HG03039 (cell line): Measurements from ENCODE around the gene TTLL3.
"Not testable (repeated sequence)": the region's sequence is repeated elsewhere in the genome, so short reads cannot be mapped to it uniquely, and the experiment has no call there.

Experiments used
- ATAC-seq: cut with Tn5 transposase; IDR thresholded peaks from one replicate; pipeline ENCODE4 v1.9.1; 2021; ENCODE audit warnings: mild to moderate bottlenecking, moderate library complexity; ENCODE audit not compliant: unreplicated experiment

The TTLL3 gene

DNA sequence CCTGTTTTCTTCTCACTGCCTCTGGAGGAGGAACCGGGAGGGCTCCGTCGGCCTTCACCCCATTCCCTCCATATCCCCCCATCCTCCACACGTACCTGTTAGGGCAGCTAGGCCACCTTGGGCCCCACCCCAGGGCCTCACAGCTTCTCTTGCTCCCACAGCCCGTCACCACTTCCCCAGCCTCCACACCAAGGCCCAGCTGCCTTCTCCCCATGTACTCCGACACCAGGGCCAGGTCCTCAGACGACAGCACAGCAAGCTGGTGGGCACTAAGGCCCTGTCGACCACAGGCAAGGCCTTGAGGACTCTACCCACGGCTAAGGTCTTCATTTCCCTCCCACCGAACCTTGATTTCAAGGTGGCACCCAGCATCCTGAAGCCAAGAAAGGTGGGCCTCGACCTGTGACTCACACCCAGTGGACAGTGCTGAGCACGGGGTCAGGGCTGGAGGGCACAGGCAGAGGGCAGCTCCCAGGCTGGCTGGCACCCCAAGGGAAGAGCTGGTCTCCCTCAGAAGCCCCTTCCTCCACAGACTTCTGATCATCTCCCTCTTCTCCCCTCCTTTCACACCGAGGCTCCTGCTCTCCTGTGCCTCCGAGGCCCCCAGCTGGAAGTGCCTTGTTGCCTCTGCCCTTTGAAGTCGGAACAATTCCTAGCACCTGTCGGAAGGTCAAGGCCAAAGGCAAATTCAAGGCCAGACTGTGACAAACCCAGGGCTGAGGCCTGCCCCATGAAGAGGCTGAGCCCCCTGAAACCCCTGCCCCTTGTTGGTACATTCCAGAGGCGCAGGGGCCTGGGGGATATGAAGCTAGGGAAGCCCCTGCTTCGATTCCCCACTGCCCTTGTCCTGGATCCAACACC lies 24.7 kb downstream of the TTLL3 start:
- no peak for ATAC-seq

DNA sequence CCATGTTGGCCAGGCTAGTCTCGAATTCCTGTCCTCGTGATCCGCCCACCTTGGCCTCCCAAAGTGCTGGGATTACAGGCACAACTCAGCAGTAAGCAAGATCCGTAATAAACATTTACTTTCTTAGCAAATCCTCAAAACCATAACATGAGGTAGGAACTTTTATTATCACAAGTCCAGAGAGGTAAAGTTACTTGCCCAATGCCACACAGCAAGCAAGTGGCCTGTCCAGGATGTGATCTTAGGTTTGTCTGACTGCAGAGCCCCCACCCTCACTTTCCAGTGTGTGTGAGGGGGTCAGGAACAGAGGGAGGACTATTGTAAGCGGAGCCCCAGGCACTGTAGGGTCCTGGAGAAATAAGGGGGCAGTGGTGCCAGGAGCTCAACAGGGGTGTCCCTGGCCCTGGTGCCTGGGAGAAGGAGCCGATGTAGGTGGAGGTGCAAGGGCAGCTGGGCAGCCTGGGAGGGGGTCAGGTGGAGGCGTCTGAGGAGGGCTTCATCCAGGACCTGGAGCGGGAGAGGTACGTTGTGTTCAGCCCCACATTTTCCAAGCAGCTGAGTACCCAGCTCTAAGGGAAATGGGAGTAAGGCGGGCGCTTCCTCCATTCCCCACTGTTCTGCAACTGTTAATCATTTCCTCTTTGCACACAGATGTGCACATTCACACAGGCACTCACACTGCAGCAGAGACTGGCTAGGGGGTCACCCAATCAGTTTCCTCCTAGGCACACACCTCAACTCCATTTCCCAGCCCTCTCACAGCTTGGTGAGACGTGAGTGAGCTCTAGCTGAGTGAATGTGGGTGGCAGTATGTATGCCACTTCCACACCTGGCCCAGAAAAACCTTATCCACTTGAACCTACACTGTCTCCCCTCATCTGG lies 27.9 kb downstream of the TTLL3 start:
- no peak for ATAC-seq

DNA sequence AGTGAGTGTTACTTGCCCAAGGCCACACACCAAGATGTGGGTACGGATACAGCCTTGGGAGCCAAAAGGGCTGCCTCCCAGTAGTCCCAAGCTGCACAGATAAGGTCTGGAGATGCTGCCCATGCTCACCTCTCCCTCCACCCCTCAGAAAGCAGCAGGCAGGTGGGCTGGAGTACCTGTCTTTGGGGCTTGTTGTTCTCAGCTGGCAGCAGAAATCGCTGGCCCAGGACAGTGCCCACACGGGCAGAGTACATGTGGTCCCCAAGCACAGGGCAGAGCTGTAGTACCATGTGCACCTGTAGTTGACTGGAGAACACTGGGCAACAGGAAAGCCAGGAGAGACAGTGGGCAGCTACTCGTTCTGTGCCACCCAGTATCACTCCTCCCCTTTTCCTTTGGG lies 28.8 kb downstream of the TTLL3 start:
- no peak for ATAC-seq

DNA sequence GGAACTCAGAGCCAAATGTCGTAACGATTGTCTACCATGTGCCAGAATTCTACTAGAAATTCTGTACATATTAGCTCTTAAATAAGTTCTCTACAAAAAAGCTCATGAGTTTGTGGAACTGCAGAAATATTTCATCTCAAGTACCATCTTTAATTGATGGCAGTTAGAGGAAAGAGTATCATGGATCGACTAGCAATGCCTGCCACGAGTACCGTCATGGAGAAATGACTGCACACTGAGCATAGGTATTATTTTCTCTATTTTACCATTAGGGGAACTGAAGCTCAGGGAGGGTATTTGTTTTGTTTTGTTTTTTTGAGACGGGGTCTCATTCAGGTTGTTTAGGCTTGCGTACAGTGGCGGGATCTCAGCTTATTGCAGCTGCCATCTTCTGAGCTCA lies 31.0 kb downstream of the TTLL3 start:
- ATAC-seq, result no peak

DNA sequence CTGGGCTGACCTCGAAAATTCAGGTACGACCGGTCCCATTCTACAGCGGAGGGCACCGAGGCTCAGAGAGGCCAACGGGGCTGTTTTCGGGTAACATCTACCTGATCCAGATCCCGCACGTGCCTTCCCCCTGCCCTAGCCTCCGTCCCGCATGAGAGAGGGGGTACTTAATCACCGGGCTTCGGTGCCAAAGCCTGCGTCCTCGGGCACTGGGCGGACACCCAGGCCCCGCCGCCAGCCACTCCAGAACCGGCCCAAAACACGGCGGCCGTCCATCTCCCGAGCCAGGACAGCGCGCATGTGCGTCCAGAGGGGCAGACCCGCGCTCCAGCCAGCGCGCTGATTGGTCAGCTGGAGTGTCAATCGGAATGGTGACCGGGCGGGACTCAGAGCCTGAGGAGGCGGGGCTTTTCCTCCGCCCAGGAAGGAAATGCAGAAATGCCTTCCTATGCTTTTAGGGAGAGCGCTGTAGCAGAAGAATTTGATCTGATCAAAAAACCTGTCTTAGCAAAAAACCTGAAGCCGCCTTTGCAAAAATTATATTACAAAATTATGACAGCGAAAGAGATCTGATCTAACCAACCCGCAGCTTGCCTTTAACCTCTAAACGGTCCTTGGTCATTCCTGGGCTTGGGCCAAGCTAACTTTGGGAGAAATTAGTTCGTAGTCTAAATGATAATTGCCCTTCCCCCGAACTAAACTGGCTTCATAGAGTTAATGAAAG lies 33.8 kb downstream of the TTLL3 start, which contains the start of gene RPUSD3:
Gene RPUSD3 (minus strand): TSS at position 294 of the 724 bp plus-strand sequence. CDS start 18 bp downstream, at position 276.
- peak; percentile 98 for ATAC-seq

DNA sequence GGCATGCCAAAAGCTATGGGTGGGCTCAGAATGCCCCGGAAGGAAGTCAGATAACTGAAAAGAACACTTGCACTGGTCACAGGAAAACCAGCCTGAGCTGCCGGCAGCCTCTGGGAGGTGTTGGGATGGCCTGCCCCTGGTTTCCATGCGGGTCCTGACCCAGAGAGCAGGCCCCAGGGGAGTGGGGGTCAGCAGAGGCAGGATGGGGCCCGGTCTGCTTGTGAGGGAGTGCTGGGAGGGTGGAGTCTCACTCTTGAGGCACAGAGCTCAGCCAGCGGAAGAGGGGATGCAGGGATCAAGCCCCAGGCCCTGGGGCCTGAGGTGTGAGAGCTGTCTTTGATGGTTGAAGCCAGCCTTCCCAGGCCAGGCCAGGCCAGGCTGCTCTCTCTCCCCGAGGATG lies 36.2 kb downstream of the TTLL3 start:
- no peak for ATAC-seq

DNA sequence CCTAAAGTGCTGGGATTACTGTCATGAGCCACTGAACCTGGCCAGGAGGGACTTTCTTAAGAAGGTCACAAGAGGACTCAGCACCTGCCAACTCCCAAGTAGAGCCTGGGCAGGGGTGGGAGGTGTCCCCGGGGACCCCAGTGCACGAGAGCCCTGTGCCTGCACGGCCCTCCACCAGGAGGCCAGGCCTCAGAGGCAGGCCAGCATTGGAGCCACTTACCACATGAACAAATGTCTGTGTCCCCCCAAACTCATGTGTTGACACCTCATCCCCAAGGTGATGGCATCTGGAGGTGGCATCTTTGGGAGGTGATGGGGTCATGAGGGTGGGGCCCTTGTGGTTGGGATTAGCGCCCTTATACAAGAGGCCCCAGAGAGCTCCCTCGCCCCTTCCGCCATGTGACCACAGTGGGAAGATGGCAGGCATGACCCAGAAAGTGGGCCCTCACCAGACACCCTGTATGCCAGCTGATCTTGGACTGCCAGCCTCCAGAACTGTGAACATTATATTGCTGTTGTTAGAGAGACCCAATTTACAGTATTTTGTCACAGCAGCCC lies 36.9 kb downstream of the TTLL3 start:
- no peak for ATAC-seq

DNA sequence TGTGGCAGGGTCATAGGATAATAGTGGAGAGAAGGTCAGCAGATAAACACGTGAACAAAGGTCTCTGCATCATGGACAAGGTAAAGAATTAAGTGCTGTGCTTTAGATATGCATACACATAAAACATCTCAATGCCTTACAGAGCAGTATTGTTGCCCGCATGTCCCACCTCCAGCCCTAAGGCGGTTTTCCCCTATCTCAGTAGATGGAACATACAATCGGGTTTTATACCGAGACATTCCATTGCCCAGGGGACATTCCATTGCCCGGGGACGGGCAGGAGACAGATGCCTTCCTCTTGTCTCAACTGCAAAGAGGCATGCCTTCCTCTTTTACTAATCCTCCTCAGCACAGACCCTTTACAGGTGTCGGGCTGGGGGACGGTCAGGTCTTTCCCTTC lies 37.8 kb downstream of the TTLL3 start:
- not testable (repeated sequence) for ATAC-seq

DNA sequence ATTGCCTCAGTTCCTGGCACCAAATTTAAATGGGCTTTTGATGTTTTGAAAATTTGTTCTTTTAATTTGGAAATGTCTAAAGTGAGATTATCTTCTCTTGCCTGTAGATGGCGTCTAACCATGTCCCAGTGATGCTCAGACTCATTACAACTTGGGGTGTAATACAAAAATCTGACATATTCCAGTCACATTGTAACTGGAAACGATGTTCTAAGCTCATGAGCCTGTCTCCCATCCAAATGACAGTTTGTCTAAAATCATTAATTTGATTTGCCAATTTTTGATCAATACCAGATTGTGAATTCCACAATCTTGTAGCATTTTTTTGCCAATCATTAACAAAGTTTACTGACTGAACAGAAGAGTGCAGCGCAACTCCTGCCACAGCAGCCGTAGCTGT lies 38.8 kb downstream of the TTLL3 start:
- ATAC-seq, result not testable (repeated sequence)

DNA sequence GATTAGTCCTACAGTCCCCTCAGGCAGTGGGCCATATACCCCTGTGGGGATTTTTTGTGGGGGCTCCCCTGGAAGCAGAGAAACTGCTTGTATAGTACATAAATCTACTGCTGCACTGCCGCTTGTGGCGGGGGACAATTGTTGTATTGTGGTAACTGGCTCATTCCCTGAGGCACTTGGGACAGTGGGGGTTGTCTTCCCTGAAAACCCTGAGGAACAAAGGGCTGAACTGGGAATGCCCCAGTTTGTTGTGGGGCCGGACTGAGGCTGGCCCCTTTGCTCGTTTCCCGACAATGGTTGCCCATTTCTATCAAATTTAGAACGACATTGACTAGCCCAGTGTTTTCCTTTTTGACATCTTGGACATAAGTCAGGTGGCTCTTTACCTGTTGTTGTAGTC lies 41.3 kb downstream of the TTLL3 start:
- not testable (repeated sequence) for ATAC-seq

DNA sequence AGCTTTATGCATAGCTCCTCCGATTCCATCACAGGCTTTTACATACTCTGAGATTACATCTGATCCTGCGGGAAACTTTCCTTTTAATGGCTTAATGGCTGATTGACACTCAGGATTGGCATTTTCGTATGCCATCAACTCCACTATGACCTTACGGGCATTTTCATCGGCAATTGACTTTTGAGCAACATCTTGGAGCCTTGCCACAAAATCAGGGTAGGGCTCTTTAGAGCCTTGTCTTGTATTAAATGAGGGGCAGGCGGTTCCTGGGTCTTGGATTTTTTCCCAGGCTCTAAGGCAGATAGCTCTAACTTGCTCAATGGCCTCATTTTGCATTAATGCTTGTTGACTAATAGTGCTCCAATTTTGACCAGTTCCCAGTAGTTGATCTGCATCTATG lies 41.9 kb downstream of the TTLL3 start:
- ATAC-seq, result not testable (repeated sequence)

DNA sequence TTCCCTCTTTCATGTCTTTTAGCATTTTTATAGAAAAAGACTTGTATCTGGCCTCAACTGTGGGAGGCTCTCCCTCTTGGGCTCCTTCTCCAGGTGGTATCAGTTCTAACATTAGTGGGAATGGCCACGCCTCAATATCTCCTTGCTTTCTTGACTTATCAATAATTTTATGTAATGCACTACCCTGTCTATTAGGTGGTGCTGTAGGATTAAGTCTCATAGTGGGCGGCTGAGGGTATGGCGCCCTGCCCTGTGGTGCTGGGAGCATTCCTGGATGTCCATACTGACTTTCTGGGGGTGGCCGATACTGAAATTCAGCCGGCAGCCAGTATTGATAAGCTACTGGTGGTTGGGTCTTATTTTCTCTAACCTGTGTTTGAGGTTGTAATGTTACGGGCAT lies 42.5 kb downstream of the TTLL3 start:
- ATAC-seq, result no peak

DNA sequence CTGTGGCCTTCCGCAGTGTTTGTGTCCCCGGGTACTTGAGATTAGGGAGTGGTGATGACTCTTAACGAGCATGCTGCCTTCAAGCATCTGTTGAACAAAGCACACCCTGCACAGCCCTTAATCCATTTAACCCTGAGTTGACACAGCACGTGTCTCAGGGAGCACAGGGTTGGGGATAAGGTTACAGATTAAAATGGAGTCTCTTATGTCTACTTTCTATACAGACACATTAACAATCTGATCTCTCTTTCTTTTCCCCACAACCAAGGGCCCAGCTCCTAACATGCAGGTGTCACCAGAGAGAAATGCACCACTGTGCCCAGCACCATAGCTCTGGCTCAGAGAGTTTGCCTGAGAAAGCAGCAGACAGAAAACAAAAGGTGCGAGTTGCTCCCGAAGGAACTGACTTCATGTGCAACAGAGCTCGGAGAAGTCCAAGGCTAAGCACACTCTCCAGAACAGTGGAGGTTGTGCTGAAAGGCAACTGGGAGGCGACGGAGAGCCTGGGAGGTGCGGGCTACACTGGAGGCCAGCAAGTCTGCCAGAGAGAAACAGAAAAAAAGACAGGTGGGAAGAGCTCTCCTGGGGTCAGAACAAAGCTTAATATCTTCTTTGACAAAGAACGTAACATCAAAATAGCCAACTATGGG lies 44.4 kb downstream of the TTLL3 start:
- not testable (repeated sequence) for ATAC-seq

DNA sequence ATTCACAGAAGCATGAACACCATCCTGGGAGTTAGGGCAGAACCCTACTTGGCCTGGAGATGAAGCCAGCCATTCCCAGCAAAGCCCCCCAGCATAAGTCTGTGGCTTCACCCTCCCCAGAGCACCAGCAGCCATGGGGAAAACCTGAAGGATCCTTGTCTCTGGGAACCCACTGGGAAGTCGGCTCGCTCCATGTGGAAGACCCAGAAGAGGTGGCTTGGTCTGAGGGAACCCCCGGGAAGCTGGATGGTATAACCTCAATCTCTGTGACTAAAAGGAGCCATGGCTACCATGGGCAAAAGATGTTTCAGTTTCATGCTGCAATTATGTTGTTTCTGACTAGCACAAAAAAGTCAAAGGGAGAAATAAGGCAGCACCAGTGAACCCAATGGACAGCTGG lies 45.5 kb downstream of the TTLL3 start:
- ATAC-seq, result no peak

DNA sequence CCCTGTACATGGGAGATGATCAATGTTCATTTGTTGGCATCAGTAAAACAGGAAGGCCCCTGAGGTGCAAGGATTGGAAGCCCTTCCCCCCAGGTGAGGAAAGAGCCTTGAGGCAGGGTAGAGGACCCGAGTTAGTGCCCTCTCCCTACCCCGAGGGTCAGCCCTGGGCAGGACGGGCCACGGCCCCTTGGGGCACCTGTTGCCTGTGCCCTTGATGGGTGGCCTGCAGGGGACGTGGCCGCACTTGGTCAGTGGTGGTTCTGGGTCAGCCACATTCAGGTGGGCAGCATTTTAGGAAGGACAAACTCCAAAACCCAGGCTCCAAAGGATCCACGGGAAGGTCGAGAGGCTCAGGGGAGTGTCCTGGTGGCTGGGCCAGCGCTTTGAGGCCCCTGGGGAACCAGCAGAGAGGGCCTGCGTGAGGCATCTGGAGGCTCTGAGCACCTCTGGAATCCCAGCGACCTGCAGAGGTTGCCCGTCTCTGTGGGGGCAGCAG lies 49.5 kb downstream of the TTLL3 start:
- ATAC-seq, result no peak

DNA sequence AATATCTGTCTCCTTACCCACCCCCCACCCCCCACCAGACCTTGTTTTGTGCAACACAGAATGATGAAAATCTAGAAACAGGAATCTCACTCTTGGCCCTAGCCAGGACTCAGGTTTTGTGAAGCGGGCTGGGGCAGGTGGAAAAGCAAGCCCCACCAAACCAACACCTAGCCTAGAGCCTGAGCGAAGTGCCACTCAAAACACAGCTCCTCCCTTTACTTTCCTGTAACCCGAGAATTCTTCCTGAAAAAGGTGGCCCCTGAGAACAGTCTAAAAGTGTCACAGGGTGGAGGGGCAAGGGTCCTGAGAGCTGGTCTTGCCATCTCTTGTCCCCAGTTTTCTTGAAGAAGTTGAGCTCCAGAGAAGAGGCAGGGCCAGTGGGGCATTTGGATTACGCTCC lies 51.1 kb downstream of the TTLL3 start:
- ATAC-seq, result no peak

DNA sequence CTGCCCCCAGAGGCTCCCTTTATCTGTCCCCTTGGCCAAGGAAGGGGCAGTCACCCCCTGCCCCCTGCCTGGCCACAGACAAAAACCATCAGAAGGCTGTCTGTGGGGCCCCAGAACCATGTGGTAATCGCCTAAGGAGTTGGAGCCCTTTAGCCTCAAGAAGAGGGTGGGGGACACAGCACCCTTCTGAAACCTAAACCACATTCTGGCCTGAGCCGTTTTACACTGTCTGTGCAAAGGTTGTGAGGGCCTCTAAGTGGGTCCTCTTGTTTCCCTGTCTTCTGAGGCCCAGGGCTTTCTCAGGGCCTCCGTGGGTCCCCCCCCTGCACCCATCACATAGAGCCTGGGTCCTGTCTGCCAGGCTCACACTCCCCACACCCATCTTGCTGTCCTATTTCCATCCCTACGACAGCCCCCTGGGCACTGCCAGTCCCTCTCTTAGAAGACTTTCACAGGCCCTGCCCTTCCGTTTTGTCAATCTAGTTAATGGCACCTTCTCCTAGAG lies 51.6 kb downstream of the TTLL3 start:
- ATAC-seq, result no peak

DNA sequence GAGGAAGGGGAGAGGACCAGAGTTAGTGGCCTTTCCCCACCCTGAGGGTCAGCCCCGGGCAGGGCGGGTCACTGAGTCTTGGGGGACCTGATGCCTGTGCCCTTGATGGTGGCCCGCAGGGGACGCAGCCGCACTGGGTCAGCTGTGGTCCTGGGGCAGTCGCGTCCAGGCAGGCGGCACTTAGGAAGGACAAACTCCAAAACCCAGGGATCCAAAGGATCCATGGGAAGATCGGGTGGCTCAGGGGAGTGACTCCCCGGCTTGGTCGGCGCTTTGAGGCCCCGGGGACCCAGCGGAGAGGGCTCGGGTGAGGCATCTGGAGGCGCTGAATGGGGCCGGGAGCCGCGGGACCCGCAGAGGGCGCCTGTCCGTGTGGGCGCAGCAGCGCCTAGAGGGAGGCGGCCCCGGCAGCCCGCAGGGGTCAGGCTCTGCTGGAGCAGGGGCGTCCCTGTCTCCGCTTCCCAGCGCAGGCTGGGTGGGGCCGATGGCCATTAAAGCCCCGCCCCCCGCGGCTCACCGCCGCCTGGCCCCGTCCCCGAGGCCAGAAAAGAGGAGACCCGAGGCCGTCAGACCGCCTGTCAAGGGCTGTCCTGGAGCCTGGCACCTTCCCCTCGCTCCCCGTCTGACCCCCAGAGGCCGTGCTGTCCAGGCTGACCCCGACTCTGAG lies 52.5 kb downstream of the TTLL3 start:
- ATAC-seq, result no peak

DNA sequence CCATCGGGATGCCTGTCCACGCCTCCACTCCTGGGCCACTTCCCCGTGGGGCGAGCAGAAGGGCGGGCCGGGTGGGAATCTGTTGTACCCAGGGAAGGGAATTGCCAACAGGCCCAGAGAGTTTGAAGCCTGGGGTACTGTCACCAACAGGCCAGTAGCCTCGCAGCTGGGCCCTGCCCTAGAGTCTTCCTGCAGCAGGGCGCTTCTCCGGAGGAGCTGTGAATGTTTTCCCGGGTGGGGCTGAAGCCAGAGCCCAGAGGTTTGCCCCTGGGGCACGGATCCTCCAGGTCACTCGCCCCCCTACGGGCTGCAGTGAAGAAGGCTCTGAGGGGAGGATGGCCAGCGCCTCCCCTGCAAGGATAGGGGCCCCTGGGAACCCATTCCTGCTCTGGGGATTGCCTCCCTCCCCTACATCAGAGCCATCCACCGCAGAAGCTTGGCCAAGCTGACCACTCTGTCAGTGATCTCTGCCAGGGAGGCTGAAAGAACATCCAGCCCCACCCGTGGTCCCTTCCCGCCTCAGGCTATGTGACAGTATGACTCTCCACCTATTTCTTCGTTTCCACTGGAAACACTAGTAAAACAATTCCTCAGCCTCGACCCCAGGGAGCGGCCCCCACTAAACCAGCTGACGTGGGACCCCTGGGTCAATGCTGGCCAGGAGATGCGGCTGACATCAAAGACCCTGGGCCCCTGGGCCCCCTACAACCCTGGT lies 53.2 kb downstream of the TTLL3 start:
- ATAC-seq, result no peak
